Caco-2 (cell line): ENCODE measurements around the gene DLX4. TPM values are rescaled to one million over a fixed set of nuclear protein-coding genes. Genes with fewer than 3 reads are reported as not detected.

Experiments used
- BruUV-seq: library from RNA; stranded (reverse); fragments of 400-500 nt; replicated peaks from 2 replicates; lab custom pipeline; 2021; lab: Mats Ljungman, UMichigan
- CTCF ChIA-PET: fragments of 300-600 bp; sonication (Branson Sonifier 250); formaldehyde crosslinking; loops from one replicate; lab custom pipeline; 2022; ENCODE audit warnings: antibody characterized with exemption; lab: Charles Lee
- POLR2A ChIA-PET: fragments of 300-600 bp; sonication (Branson Sonifier 250); formaldehyde crosslinking; loops from one replicate; lab custom pipeline; 2022; ENCODE audit warnings: antibody characterized with exemption; lab: Charles Lee
- DNase-seq, 2 experiments: peaks; one replicate each; pipeline versions ENCODE4 v3.0.0 to v3.0.0-alpha.2; 2020 to 2022
- H3K27me3 ChIP-seq: replicated peaks from 2 replicates; pipeline ENCODE4 v1.6.0; 2011; ENCODE audit warnings: low read length; ENCODE audit not compliant: control insufficient read depth, insufficient read depth
- H3K36me3 ChIP-seq: 2 replicates; pipeline ENCODE4 v1.5.1; 2011; ENCODE audit warnings: low read length; ENCODE audit not compliant: control insufficient read depth, insufficient read depth
- H3K4me1 ChIP-seq: fragments of 250-450 bp; sonication (Bioruptor Pico); 2 replicates; pipeline ENCODE4 v1.5.1; 2020; ENCODE audit warnings: mild to moderate bottlenecking
- H3K4me3 ChIP-seq: 2 replicates; pipeline ENCODE4 v1.5.1; 2011; ENCODE audit warnings: low read depth, mild to moderate bottlenecking, control low read depth, low read length
- H3K9me3 ChIP-seq: fragments of 250-450 bp; sonication (Bioruptor Pico); 2 replicates; pipeline ENCODE4 v1.5.1; 2020; ENCODE audit warnings: mild to moderate bottlenecking, moderate library complexity
- H3K27ac Mint-ChIP-seq: one replicate; pipeline ENCODE4 v1.8.0; 2022; ENCODE audit warnings: mixed read lengths; ENCODE audit not compliant: unreplicated experiment
- H3K27me3 Mint-ChIP-seq: one replicate; pipeline ENCODE4 v1.8.0; 2022; ENCODE audit warnings: mixed read lengths; ENCODE audit not compliant: insufficient read depth, unreplicated experiment
- H3K36me3 Mint-ChIP-seq: one replicate; pipeline ENCODE4 v1.8.0; 2022; ENCODE audit warnings: mild to moderate bottlenecking, mixed read lengths; ENCODE audit not compliant: insufficient read depth, unreplicated experiment
- H3K4me1 Mint-ChIP-seq: one replicate; pipeline ENCODE4 v1.8.0; 2022; ENCODE audit warnings: low read depth, mixed read lengths; ENCODE audit not compliant: unreplicated experiment
- H3K4me3 Mint-ChIP-seq: one replicate; pipeline ENCODE4 v1.8.0; 2022; ENCODE audit warnings: mild to moderate bottlenecking, moderate library complexity, mixed read lengths; ENCODE audit not compliant: unreplicated experiment
- H3K9me3 Mint-ChIP-seq: one replicate; pipeline ENCODE4 v1.8.0; 2022; ENCODE audit warnings: mixed read lengths; ENCODE audit not compliant: unreplicated experiment
- intact Hi-C: fragments of 100-400 bp; cut with micrococcal nuclease; formaldehyde crosslinking; loops from one replicate; pipeline ENCODE4 v1.10.0; 2022; ENCODE audit not compliant: unreplicated experiment
- total RNA-seq: library from RNA; stranded (reverse); gene quantifications from 2 replicates; pipeline ENCODE4 v1.2.3, GENCODE V29; 2022
- TF ChIP-seq, protein P1 (sequence below), 2 experiments: fragments of 200-600 bp in 1 of 2; IDR thresholded peaks; 1 replicate in 1 of 2; 2 replicates in 1 of 2; pipeline versions ENCODE4 v1.5.1 to v1.8.0; 2011 to 2022; ENCODE audit warnings: antibody characterized with exemption in 1 of 2, control low read depth in 1 of 2, inconsistent platforms in 1 of 2, low read depth in 1 of 2, low read length in 1 of 2, mild to moderate bottlenecking in 1 of 2, moderate library complexity in 1 of 2; ENCODE audit not compliant: insufficient read depth in 1 of 2, severe bottlenecking in 1 of 2, unreplicated experiment in 1 of 2

Gene DLX4
- total RNA-seq, 1 experiment from 2014 or later: 27.0 TPM

DNA sequence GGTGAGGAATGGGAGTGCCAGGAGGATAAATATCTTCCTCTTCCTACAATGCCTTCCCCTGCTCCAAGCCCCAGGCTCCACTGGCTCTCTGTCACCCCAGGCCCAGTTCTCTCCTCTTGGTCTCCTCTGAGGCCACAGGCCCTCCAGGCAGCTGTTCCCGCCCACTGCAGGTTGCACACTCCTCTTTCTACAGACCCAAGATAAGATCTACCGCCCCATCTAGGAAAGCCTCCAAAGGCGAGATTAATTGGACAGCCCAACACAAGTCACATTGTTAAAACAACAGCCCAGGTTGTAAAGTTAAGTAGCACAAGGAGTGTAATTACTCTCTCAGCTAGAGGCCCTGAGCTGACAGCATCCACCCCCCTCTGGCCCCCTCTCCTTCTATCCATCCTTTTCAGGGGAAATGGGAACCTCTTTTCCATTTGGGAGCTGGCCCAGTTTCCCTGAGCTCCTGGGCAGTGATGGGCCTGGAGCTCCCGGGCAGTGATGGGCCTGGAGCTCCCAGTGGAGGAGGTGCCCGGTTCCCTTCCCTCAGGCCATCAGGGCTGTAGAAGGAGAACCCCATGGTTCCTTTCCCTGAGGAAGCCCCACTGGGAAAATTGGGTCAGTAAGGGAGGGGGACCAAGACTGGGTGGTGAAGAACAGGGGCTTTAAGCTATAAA is 7.3 kb downstream of the DLX4 start:
- CTCF ChIA-PET: interaction anchor here (0.6 to 3.0 kb wide), 7 partner anchors 12 to 458 kb away, joined by 3 to 10 read pairs (median 3); no protein-coding TSS in a partner anchor
- intact Hi-C loops: no loop called here
- DNase-seq: peak; percentile 58 to 87
- Mint-ChIP-seq H3K9me3 (no peaks in the 10 kb centered on the region), H3K27ac (no peak overlapping the region), H3K36me3 (no peaks in the 10 kb centered on the region), H3K27me3 (no peaks in the 10 kb centered on the region), H3K4me3 (no peak overlapping the region), H3K4me1 (peaks cover 27% of the 10 kb centered on the region)
- Histone ChIP-seq H3K27me3 (no peaks in the 10 kb centered on the region), H3K4me3 (no peak overlapping the region), H3K36me3 (no peaks in the 10 kb centered on the region), H3K4me1 (peaks cover 41% of the 10 kb centered on the region), H3K9me3 (no peaks in the 10 kb centered on the region)
- POLR2A ChIA-PET: no interaction called here
- TF ChIP-seq, protein P1, sequence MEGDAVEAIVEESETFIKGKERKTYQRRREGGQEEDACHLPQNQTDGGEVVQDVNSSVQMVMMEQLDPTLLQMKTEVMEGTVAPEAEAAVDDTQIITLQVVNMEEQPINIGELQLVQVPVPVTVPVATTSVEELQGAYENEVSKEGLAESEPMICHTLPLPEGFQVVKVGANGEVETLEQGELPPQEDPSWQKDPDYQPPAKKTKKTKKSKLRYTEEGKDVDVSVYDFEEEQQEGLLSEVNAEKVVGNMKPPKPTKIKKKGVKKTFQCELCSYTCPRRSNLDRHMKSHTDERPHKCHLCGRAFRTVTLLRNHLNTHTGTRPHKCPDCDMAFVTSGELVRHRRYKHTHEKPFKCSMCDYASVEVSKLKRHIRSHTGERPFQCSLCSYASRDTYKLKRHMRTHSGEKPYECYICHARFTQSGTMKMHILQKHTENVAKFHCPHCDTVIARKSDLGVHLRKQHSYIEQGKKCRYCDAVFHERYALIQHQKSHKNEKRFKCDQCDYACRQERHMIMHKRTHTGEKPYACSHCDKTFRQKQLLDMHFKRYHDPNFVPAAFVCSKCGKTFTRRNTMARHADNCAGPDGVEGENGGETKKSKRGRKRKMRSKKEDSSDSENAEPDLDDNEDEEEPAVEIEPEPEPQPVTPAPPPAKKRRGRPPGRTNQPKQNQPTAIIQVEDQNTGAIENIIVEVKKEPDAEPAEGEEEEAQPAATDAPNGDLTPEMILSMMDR (IDR thresholded peaks at IDR 0.05; ENCODE audit: insufficient read depth in 1 of 2, low read depth in 1 of 2, low read length in 1 of 2, severe bottlenecking in 1 of 2, unreplicated experiment in 1 of 2): no peak
- no TSS peak for BruUV-seq

DNA sequence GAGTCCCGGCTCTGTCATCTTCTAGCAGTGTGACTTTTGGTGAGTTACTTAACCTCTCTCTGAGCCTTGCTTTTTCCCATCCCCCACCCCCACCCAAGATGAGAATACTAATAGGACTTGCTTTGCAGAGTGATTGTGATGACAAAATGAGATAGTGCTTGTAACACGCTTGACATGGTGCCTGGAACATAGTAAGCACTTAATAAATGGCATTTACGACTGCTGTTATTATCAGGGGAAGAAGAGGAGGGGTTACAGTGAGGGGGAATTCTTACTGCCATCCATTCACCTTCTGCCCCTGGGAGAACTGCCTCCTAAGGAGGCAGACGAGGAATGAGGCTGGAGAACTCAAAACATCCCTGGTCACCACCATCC is 7.8 kb downstream of the DLX4 start:
- POLR2A ChIA-PET: no interaction called here
- H3K9me3 ChIP-seq: no peaks in the 10 kb centered on the region
- BruUV-seq: no TSS peak
- H3K36me3 Mint-ChIP-seq: no peaks in the 10 kb centered on the region
- no peak overlapping the region for H3K4me3 ChIP-seq
- no peaks in the 10 kb centered on the region for H3K36me3 ChIP-seq
- no peak overlapping the region for H3K4me3 Mint-ChIP-seq
- H3K9me3 Mint-ChIP-seq: no peaks in the 10 kb centered on the region
- intact Hi-C loops: loop anchor here (1.0 kb wide), 1 partner anchor 8 kb away; the partner anchor contains the start of gene DLX4
- no peak for DNase-seq
- CTCF ChIA-PET: interaction anchor here (0.6 to 3.0 kb wide), 7 partner anchors 12 to 459 kb away, joined by 3 to 10 read pairs (median 3); no protein-coding TSS in a partner anchor
- H3K27me3 ChIP-seq: no peaks in the 10 kb centered on the region
- H3K27me3 Mint-ChIP-seq: no peaks in the 10 kb centered on the region
- TF ChIP-seq, protein P1 (IDR thresholded peaks at IDR 0.05; ENCODE audit: insufficient read depth in 1 of 2, low read depth in 1 of 2, low read length in 1 of 2, severe bottlenecking in 1 of 2, unreplicated experiment in 1 of 2): no peak
- peaks cover 41% of the 10 kb centered on the region for H3K4me1 ChIP-seq
- H3K27ac Mint-ChIP-seq: no peak overlapping the region
- peaks cover 30% of the 10 kb centered on the region for H3K4me1 Mint-ChIP-seq

DNA sequence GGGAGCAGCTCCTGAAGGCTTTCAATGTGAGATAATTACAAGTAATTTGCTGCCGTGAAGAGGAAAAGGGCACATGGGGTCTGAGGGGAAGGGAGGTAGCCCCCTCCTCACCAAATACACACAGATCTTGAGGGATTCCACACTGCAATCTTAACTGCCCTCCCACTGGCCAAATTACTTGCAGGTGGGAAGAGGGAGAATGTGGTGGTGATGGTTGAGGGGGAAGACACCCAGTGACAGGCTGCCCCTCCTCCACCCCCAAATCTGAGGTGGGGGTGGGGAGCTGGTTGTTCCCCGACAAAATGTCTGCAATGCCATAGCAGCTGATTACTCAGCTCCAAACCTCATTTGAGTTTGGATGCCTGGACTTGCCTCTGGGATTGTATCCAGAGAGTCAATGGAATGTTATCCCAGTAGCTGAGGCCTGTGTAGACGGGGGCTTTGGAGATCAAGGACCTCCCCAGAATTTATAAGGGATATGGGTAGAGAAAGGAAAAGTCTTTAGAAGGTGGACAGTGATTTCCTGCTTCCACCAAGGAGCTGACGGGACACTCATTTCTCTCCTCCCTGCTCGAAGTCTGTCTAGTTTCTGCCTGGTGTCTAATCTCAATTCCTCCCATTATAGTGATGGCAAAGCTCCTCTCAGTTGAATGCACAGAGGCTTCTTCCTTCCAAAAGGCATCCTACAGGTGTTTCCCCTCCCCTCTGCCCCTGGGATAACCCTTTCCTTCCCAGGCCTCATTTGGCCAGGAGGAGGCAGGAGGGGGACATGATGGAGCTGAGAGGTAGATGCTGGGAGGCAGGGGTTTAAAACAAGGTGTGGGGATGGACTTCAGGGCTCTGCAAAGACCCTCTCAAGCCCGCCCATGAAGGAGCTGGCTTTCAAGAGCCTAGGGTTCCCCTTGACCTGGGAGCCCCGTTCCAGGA is 8.7 kb downstream of the DLX4 start:
- peaks cover 30% of the 10 kb centered on the region for H3K4me1 Mint-ChIP-seq
- H3K27me3 ChIP-seq: no peaks in the 10 kb centered on the region
- DNase-seq: no peak
- no peaks in the 10 kb centered on the region for H3K36me3 Mint-ChIP-seq
- TF ChIP-seq, protein P1 (IDR thresholded peaks at IDR 0.05; ENCODE audit: insufficient read depth in 1 of 2, low read depth in 1 of 2, low read length in 1 of 2, severe bottlenecking in 1 of 2, unreplicated experiment in 1 of 2): no peak
- ChIA-PET CTCF (interaction anchor here (0.6 to 3.0 kb wide), 8 partner anchors 9 to 223 kb away, joined by 3 to 10 read pairs (median 4); partner anchors contain the start of gene DLX3), POLR2A (no interaction called here)
- no peak overlapping the region for H3K27ac Mint-ChIP-seq
- H3K9me3 Mint-ChIP-seq: no peaks in the 10 kb centered on the region
- BruUV-seq: no TSS peak
- H3K4me3 Mint-ChIP-seq: no peak overlapping the region
- H3K36me3 ChIP-seq: no peaks in the 10 kb centered on the region
- no peaks in the 10 kb centered on the region for H3K27me3 Mint-ChIP-seq
- intact Hi-C loops: loop anchor here (1.0 kb wide), 1 partner anchor 8 kb away; the partner anchor contains the start of gene DLX4
- no peak overlapping the region for H3K4me3 ChIP-seq
- H3K4me1 ChIP-seq: peaks cover 41% of the 10 kb centered on the region
- H3K9me3 ChIP-seq: no peaks in the 10 kb centered on the region
